GM13976 (cell line): ENCODE measurements around the gene AKAP13.

Experiments
- DNase-seq: peaks from one replicate; pipeline ENCODE4 v3.0.0; 2012; ENCODE audit warnings: low spot score
- CTCF ChIP-seq: IDR thresholded peaks from 2 replicates; pipeline ENCODE4 v1.5.1; 2012; ENCODE audit warnings: borderline replicate concordance, mild to moderate bottlenecking; ENCODE audit not compliant: insufficient read depth; ENCODE audit errors: extremely low read depth, missing control alignments, control extremely low read depth
- in situ Hi-C: fragments of 300-500 bp; cut with MboI; formaldehyde crosslinking; loops from one replicate; pipeline ENCODE4 v1.12.0; 2022; ENCODE audit warnings: low sequenced_read_pairs, mixed read lengths, inconsistent platforms; ENCODE audit not compliant: unreplicated experiment

Gene AKAP13

GRCh38 chr15:85607141-85607806 lies 226.9 kb downstream of the AKAP13 start:
- no peak for TF ChIP-seq CTCF
- no peak for DNase-seq
- in situ Hi-C loops: loop anchor here (25.0 kb wide), 1 partner anchor 230 kb away; no protein-coding TSS in a partner anchor

GRCh38 chr15:85607842-85608241 lies 227.4 kb downstream of the AKAP13 start:
- in situ Hi-C loops: loop anchor here (25.0 kb wide), 1 partner anchor 229 kb away; no protein-coding TSS in a partner anchor
- no peak for TF ChIP-seq CTCF
- no peak for DNase-seq

- in situ Hi-C loops: loop anchor here (25.0 kb wide), 1 partner anchor 228 kb away; no protein-coding TSS in a partner anchor
- no peak for DNase-seq
- TF ChIP-seq CTCF: no peak
Observed at GRCh38 chr15:85609492-85609891, 229.1 kb downstream of the AKAP13 start.

GRCh38 chr15:85611361-85611760 lies 231.0 kb downstream of the AKAP13 start:
- DNase-seq: no peak
- in situ Hi-C loops: loop anchor here (25.0 kb wide), 1 partner anchor 226 kb away; no protein-coding TSS in a partner anchor
- TF ChIP-seq CTCF: no peak

GRCh38 chr15:85614059-85614458 lies 233.7 kb downstream of the AKAP13 start:
- in situ Hi-C loops: loop anchor here (25.0 kb wide), 1 partner anchor 223 kb away; no protein-coding TSS in a partner anchor
- no peak for TF ChIP-seq CTCF
- DNase-seq: no peak

- in situ Hi-C loops: loop anchor here (25.0 kb wide), 1 partner anchor 221 kb away; no protein-coding TSS in a partner anchor
- DNase-seq: peak; percentile 53
- TF ChIP-seq CTCF: peak; percentile 40
Observed at GRCh38 chr15:85615930-85616329, 235.5 kb downstream of the AKAP13 start.
